ENCODE results near the gene RAPGEF5. TPM values are rescaled to one million over a fixed set of nuclear protein-coding genes. Genes with fewer than 3 reads are reported as not detected.

Gene RAPGEF5
- total RNA-seq, 6 experiments from 2014 or later: 15.5 to 56.4 (median 27.1) TPM

- Histone ChIP-seq H3K9me3 (no peaks in the 10 kb centered on the region), H3K27me3 (no peaks in the 10 kb centered on the region), H3K4me3 (no peak overlapping the region), H3K4me1 (no peaks in the 10 kb centered on the region), H3K27ac (no peak overlapping the region), H3K36me3 (peaks cover 0 to 7% (median 0%) of the 10 kb centered on the region in 4 donors)
- ATAC-seq (no peak), DNase-seq (no peak)
- intact Hi-C loops (cut with DNase I): no loop called here
- 57% methylated on average over 1 of the region's 1 CpG for WGBS (ENCODE audit: insufficient coverage, low coverage, low lambda C conversion rate, missing lambda C conversion rate)
- TF ChIP-seq, protein P1, sequence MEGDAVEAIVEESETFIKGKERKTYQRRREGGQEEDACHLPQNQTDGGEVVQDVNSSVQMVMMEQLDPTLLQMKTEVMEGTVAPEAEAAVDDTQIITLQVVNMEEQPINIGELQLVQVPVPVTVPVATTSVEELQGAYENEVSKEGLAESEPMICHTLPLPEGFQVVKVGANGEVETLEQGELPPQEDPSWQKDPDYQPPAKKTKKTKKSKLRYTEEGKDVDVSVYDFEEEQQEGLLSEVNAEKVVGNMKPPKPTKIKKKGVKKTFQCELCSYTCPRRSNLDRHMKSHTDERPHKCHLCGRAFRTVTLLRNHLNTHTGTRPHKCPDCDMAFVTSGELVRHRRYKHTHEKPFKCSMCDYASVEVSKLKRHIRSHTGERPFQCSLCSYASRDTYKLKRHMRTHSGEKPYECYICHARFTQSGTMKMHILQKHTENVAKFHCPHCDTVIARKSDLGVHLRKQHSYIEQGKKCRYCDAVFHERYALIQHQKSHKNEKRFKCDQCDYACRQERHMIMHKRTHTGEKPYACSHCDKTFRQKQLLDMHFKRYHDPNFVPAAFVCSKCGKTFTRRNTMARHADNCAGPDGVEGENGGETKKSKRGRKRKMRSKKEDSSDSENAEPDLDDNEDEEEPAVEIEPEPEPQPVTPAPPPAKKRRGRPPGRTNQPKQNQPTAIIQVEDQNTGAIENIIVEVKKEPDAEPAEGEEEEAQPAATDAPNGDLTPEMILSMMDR (IDR thresholded peaks at IDR 0.05): no peak
- no peak for TF ChIP-seq POLR2A (IDR thresholded peaks at IDR 0.05)
Measured at GRCh38 chr7:22207724-22208225, 149.2 kb downstream of the RAPGEF5 start.

DNA sequence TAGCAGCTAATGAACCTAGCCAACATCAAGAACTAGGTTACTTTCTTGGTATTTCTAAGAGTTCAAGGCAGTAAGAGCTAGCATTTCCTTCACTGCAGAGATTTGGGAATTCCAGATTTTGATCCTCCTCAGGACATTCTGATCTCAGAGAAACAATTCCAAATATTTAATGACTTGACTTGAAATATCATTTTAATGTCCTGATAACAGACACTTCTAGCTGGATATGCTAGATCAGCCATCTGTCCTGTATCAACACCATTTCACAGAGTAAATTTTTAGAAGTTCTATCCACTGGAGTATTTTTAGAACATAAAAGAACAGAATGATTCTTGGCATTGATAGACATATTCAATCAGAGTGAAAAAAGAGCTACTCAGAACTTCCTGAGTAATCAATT, 151.3 kb downstream of the RAPGEF5 start:
- no peak overlapping the region for H3K4me3 ChIP-seq
- intact Hi-C loops (cut with DNase I): no loop called here
- no peak for DNase-seq
- ATAC-seq: no peak
- peak overlapping the region in 2 of 3 donors; percentile 9 to 30 for H3K27ac ChIP-seq
- no peaks in the 10 kb centered on the region for H3K27me3 ChIP-seq
- H3K36me3 ChIP-seq: peaks cover 0 to 7% (median 0%) of the 10 kb centered on the region in 4 donors
- no peaks in the 10 kb centered on the region for H3K9me3 ChIP-seq
- H3K4me1 ChIP-seq: no peaks in the 10 kb centered on the region
- TF ChIP-seq, protein P1 (IDR thresholded peaks at IDR 0.05): no peak
- TF ChIP-seq POLR2A (IDR thresholded peaks at IDR 0.05): no peak

- peaks cover 0 to 7% (median 0%) of the 10 kb centered on the region in 4 donors for H3K36me3 ChIP-seq
- WGBS (ENCODE audit: insufficient coverage, low coverage, low lambda C conversion rate, missing lambda C conversion rate): 68% methylated on average over 4 of the region's 4 CpGs
- no peaks in the 10 kb centered on the region for H3K9me3 ChIP-seq
- ATAC-seq: peak in 3 of 4 donors; percentile 58 to 65 (median 61)
- no peak for TF ChIP-seq POLR2A (IDR thresholded peaks at IDR 0.05)
- TF ChIP-seq, protein P1 (IDR thresholded peaks at IDR 0.05): no peak
- no peaks in the 10 kb centered on the region for H3K4me1 ChIP-seq
- H3K27ac ChIP-seq: peak overlapping the region in 2 of 3 donors; percentile 21 to 30
- no peak for DNase-seq
- H3K4me3 ChIP-seq: no peak overlapping the region
- intact Hi-C loops (cut with DNase I): no loop called here
- no peaks in the 10 kb centered on the region for H3K27me3 ChIP-seq
Measured at GRCh38 chr7:22204312-22204711, 152.6 kb downstream of the RAPGEF5 start.

DNA sequence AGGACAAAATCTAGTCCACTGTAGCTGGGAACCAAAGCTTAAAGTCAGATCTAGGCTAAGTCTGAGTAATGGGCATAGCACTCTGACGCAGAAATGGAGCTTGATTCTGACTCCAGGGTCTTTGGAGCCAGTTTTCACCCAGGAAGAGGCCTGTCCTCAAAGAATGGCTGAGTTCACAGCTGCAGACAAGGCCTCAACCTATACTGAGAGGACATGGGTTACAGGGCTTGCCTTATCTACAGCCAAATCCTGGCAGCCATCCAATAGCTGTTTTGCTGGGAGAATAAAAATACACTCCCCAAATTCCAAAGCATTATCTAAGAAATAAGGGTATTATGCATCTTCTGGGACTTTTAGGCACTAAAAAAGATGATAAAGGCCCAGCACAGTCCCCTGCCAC, 154.8 kb downstream of the RAPGEF5 start:
- Histone ChIP-seq H3K9me3 (no peaks in the 10 kb centered on the region), H3K27me3 (no peaks in the 10 kb centered on the region), H3K4me1 (no peaks in the 10 kb centered on the region), H3K27ac (no peak overlapping the region), H3K4me3 (no peak overlapping the region), H3K36me3 (peaks cover 0 to 7% (median 0%) of the 10 kb centered on the region in 4 donors)
- peak in 1 of 3 donors; percentile 47 for DNase-seq
- ATAC-seq: no peak
- WGBS (ENCODE audit: insufficient coverage, low coverage, low lambda C conversion rate, missing lambda C conversion rate): 80% methylated on average over 1 of the region's 1 CpG
- intact Hi-C loops (cut with DNase I): no loop called here
- TF ChIP-seq, protein P1 (IDR thresholded peaks at IDR 0.05): no peak
- TF ChIP-seq POLR2A (IDR thresholded peaks at IDR 0.05): no peak
